NCI-H2196 treated with DMSO at 0.1 percent for 48 hours (cell line): ENCODE measurements around the gene PGLYRP1.

Experiments used
- DNase-seq: peaks from one replicate; lab custom pipeline; 2025; ENCODE audit not compliant: unreplicated experiment; lab: John Stamatoyannopoulos, UW

The PGLYRP1 gene, protein sequence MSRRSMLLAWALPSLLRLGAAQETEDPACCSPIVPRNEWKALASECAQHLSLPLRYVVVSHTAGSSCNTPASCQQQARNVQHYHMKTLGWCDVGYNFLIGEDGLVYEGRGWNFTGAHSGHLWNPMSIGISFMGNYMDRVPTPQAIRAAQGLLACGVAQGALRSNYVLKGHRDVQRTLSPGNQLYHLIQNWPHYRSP

DNA sequence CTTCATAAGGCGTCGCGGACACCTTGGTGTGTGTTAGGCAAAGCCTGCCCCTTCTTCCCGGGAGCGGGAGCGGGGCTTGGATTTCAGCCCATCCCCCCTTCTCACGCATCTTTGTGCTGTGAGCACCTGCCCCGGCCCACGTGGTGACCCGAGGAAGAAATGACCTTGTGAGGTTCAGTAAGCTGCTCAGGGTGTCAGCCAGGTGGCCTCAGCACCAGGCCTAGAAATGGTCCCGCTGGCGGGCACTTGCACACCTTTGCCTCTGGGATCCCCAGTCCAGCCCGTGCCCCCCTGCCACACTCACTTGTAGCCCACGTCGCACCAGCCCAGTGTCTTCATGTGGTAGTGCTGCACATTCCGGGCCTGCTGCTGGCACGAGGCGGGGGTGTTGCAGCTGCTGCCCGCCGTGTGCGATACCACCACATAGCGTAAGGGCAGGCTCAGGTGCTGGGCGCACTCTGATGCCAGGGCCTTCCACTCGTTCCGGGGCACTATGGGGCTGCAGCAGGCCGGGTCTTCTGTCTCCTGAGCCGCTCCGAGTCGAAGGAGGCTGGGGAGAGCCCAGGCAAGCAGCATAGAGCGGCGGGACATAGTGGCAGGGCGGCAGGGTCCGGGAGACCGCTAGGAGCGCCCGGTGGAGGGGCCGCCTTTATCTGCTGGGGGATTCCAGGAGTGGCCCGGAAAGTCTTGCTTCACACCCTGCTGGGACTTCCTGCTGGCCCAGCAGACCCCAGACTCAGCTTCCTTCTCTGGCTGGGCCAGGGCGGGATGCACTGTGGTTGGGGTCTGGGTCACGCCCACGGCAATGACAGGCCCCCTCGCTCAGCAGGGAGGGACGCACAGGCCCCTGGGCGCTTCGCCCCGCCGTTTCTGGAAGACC is at the start of gene PGLYRP1:
PGLYRP1 (minus strand) TSS at position 623 of the 880 bp plus-strand sequence; CDS start at position 591, 32 bp downstream.
- DNase-seq, result no peak

DNA sequence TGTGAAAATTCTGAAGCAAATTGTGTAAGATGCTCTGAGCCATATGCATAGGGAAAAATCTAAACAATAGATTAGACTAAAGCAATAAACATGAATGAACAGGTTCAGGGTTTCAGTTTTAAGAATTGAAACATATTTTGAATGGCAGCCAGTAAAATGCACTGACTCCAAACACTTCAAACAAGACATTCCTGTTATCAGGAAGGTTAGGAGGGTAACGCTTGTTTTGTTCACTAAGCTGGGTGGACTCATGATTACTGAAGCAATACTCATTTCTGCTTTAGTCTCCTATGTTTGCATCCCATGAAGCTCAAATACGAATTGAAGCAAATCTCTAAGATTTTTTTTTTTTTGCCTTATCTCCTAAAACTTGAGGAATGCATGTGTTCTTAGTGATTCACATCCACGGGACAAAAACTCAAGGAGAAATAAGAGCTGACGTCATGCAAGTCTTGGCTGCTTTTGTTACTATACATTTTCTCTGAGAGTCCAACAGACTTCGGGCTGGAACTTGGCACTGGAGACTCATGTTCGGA is 47.0 kb upstream of the PGLYRP1 start:
- no peak for DNase-seq

DNA sequence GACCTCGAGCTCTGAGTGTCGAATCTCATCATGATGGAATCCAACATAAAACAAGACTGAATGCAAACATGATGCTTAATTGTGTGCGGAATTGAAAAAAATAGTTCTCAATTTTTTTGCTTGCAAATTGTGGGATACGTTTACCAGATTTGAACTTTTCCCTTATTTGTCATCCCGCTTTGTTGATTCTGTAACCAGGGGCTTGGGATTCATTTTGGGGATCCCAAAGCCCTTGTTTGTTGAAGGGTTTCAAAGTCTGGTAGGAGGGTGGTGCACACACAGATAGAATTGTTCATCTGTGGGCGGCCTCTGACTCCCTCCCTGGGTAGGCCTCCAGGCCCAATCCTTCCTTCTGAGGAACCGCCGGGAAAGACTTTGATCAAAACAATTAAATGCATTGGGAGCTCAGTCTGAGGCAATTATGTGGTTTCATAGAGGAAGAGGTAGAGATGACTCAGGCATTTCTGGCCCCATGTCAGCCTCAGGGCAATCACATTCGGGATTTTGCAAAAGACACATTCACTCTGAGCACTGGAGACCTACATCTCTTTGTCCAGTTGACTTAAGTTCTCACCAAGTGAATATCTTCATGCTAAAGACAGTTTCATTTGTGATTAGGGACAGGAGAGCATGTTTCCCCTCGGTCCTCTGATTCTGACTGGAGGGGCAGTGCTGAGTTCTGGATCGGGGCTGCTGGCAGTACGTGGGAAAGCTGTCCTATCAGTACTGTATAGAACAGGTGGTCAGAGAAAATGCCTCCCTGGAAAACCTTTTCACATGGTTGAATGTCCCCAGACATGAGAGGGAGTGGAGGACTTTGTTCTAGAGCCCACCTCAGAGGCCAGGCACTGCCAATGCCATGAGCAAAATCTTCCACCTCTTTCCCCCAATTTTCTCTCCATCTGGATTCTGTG is 45.7 kb upstream of the PGLYRP1 start:
- no peak for DNase-seq

DNA sequence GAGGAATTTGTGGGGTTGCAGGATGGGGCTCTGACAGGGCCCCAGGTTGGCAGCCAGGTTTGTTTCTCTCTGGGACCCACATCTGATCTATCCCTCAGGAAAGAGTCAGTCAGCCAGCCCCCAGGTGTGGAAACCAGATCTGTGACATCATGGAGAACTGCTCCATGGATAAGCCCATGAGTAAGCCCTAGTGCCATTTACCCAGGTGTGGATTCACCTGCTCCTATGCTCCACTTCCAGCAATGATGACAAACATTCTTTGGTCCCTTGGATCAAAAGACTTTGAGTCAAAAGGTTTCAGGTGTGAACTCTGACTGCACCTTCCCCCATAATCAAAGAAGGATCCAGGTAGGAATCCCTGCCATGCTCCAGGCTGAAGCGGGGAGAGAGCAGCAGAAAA is 44.8 kb upstream of the PGLYRP1 start:
- no peak for DNase-seq

DNA sequence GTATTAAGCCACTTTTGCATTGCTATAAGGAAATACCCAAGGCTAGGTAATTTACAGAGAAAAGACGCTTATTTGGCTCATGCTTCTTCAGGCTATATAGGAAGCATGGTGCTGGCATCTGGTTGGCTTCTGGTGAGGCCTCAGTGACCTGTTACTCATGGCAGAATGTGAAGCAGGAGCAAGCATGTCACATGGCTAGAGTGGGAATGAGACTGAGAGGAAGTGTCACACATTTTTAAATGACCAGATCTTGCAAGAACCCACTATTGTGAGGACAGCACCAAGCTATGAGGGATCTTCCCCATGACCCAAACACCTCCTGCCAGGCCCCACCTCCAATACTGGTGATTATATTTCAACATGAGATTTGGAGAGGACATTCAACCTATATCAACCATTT is 43.6 kb upstream of the PGLYRP1 start:
- DNase-seq, result no peak

DNA sequence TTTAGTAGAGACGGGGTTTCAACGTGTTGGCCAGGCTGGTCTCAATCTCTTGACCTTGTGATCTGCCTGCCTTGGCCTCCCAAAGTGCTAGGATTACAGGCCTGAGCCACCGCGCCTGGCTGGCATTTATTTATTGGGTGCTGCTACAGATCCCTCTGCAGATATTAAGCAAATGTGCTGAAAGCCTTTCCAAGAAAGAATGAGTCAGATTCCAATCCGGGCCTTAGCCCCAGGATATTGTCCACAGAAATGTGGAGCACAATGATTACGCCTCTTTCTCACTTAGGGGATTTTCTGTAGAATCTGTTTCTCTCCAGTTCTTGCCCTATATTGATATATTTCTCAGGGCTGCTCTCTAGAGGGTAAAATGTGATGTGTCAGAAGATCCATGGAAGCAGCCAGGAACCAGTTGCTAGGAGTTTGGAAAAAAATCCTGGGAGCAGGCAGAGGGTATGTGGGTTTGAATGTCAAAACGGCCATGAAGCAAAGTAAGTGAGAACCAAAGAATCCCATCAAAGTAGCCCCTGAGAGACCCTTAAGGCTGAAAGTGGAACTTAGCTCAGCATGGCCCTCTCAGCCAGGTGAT is 42.7 kb upstream of the PGLYRP1 start:
- DNase-seq, result no peak

DNA sequence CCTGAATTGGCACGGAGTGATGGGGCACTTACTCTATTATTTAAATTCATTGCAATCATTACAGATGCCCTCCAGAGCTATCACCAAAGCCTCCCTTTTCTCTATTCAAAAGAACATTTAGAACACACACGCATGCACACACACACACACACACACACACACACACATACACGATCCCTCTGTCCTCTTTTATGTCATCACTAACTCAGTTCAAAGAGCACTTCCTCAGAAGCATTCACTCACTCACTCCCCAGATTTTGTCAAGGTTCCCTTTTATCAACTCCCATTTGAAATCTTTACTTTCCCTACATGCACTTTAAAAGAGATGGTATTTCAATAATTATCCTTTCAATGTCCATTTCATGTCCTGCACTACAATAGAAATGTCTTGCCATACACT is 40.3 kb upstream of the PGLYRP1 start:
- no peak for DNase-seq

DNA sequence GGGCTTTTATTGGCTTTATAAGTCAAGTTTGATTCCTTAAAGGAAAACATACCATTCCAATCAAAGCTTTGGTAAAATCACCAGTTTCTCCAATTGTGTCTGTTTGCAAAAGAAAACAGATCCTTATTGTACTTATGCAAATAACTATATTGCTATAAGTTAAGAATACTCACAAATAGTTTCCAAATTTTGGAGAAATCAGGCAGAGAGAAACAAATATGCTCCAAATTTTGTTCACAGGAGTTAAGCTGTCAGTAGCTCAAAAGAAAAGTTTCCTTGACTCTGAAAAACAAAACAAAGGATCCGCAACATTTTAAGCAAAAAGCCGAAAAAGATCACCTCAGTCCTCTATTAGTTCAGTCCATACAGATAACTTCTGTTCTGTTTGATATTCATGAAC is 37.2 kb upstream of the PGLYRP1 start:
- DNase-seq, result no peak

DNA sequence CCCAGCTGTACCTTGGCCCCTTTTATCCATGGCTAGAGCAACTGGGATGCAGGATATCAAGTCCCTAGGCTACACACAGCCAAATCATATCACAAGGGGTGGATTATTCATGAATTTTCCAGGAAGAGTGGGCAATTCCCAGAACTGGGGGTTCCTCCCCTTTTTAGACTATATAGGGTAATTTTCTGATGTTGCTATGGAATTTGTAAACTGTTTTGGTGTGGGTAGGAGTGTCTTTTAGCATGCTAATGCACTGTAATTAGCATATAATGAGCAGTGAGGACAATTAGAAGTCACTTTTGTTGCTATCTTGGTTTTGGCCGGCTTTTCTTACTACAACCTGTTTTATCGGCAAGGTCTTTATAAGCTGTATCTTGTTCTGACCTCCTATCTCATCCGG is 35.9 kb upstream of the PGLYRP1 start:
- no peak for DNase-seq

DNA sequence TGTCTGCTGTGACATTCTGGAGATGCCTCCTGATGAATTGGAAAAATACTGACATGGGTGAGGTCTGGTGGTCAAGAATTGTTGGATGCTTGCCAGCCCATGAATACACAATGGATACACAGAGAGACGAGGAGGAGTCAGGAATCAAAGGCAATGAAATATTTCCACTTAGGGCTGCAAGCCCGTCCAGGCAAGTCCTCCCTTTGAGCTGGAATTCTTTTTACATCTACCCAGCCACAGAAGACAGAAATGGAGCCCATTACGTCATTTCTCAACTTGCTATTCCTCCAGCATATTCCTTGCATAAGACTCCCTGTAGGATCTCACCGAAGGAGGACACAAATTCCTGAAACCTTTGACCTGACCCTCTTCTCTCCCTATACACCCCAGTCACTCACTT is 33.7 kb upstream of the PGLYRP1 start:
- no peak for DNase-seq

DNA sequence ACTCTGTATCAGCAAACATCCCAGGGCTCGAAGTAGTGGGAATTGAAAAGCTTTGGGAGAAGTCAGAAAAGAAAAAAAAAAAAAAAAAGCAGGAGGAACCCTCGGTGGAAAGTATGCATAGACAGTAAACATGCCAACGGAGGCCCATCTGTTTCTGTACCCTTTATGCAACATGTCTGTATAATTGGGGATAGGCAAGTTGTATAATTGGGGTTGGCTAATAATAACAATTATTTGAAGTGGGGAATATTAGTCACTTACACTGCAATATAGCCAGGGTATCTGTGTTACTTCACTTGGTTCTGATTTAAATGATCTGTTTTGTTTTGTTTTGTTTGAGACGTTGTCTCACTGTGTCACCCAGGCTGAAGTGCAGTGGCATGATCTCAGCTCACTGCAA is 30.0 kb upstream of the PGLYRP1 start:
- DNase-seq, result no peak

DNA sequence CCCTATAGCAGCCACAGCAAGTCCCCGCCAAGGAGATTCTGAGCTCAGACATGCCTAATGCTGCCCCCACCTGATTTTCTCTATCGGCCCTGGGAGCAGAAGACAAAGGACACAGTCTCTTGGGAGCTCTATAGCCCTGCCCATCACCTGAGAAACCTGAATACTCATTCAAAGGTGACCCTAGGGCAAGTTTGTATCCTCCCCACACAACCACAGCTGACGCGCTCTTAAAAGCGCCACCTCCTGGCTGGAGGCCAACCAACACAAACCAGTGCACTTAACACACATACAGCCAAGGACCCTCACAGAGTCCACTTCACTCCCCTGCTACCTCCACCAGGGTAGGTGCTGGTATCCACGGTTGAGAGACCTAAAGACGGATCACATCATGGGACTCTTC is 26.7 kb upstream of the PGLYRP1 start:
- no peak for DNase-seq

DNA sequence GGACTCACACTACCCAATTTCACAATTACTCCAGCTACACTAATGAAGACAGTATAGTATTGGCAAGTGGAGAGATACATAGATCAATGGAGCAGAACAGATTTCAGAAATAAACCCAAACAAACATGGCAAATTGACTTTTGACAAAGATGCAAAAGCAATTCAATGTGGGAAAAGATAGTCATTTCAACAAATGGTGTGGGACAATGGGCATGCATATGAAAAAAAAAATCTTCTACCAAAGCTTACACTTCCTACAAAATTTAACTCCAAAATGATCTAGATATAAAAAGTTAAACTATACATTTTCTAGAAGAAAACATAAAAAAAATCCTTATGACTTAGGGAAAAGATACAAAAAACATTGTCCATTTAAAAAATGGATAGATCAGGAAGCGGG is 20.7 kb upstream of the PGLYRP1 start:
- DNase-seq, result no peak

DNA sequence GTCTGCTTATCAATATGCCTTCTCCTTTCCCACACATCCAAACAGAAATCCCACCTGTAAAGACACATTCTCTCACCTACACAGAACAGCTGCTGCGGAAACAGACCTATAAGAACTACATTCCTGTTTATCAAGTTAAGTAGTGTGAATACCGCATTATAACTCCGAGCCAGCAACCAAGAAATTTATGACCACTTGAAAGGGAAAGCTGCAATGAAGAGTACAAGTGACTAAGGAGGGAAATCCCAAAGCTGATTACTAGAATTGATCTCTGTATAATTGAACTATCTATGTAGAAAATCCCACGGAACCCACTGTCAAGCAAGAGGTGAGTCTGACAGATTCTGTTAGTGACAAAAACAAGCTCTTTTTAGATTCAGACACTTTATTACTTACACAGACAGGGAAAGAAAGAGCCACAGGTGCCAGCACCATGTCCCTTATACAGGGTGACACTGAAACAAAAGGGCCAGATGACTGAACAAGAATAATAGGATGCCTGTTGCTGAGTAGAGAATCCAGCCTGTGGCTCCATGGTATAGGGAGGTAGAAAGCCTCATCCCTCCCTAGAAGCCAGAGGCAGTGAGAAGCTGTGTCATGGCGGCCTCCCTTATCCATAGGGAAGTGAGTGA is 19.5 kb upstream of the PGLYRP1 start:
- no peak for DNase-seq

DNA sequence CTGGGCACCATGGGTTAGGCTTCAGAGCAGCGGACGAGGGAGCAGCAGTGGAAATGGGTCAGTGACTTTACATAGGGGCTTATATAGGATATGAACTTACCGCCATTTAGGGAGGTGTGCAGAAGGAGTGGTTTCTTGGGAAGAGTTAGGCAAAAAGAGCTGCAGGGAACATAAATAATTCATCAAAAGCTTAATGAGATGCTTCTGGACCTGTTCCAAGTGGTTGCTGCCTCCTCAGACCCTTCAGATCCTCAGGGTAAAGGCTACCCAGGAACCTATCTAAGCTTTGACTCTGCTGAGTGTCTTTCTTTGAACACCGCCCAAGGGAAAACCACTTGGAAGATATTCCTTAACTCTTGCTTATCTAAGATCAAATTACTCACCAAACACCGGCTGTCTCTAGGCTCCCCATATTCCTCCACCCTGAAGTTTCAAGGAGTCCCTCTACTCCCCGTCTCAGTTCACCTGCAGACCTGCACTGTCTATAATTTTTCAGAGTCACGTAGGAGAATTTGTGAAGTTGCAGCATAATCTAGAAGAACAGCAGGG is 18.2 kb upstream of the PGLYRP1 start, which contains the start of gene IGFL4:
IGFL4 (minus strand) TSS at position 51 of the 549 bp plus-strand sequence; CDS start at position 11, 40 bp downstream.
- DNase-seq, result peak; percentile 46

DNA sequence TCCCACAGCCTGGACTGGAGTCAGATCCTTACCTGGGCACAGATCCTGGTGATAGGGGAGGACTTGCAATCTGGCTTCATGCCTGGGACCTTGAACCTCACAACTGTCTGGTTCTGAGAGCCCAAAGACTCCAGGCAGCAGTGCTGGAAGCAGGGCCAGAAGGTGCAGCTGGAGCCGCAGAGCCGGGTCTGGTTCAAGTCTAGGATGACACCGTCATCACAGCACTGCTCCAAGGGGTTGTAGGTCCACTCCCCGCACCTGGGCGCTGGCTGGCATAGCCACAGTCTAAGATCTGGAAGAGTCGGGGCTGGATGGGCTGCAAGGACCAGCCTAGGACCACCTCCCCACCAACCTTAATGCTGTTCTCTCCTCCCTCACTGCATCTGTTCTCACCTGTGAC is 17.3 kb upstream of the PGLYRP1 start:
- no peak for DNase-seq

DNA sequence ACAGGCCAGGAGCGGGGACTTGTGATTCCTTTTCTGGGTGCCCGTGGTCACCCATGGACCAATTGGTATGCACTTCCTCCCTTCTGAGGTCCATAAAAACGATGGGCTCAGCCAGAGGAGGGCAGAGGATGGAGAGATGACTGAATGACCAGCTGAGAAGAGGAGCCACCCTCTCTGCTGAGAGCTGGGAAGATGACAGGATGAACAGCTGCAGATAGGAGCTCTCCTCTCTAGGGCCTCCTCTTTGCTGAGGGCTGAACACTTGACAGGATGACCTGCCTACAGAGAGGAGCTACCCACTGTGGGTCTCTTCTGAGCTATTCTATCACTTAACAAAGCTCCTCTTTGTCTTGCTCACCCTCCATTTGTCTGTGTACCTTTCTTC is 13.9 kb upstream of the PGLYRP1 start:
- DNase-seq, result no peak

DNA sequence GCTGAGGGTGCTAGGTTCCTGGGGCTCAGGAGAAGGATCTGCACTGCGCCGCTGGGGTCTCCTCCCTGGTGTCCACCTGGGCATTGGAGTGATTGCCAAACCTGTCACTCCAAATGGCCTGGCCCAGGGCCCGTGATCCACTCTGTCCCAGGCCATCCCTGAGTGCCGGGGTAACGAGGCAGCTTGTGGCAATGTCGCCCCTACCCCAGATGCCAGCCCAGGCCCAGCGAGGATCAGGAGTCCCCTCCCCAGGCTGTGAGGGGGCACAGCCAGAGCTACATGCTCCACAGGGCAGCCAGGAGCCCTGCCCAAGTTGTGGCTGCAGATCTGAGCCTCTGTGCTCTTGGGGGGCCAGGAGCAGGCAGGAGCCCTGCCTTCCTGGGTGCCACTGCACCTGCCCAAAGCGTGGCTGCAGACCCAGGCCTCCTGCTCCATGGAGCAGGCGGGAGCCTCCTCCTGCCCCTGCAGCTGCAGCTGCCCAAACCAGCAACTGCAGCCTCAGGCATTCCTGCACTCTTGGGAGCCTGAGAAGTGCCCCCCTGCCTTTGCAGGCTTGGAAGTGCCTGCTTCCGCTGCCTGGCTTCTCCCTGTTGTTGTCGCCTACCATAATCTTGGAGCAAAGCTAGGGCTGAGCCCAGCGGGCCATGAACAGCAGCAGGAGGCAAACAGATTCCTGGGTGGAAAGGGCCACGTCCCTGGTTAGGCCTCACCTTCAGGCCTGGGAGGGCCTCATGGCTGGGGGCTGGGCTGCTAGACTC is 13.3 kb upstream of the PGLYRP1 start:
- no peak for DNase-seq

DNA sequence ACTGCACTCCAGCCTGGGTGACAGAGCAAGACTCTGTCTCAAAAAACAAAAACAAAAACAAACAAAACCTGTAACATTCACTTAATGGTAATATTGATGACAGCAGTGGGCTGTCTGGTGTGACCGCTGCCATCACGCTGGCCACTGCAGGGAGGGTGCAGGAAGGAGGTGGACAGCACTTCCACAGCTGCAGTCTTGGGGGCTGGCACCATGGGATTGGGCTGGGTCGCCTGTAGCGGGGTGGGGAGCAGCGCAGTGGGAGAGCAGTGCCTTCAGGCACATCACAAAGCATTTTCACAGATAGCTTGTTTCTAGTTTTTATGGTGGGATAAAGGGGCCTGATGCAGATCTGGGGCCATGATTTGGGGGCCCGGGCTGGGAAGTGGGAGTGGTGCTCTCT is 12.7 kb upstream of the PGLYRP1 start:
- no peak for DNase-seq
